ENCODE results near the gene PLAC9. TPM values are rescaled to one million over a fixed set of nuclear protein-coding genes. Genes with fewer than 3 reads are reported as not detected.

Gene PLAC9
- total RNA-seq, 3 donors from 2014 or later = 7.5 to 66.2 (median 13.4) TPM

DNA sequence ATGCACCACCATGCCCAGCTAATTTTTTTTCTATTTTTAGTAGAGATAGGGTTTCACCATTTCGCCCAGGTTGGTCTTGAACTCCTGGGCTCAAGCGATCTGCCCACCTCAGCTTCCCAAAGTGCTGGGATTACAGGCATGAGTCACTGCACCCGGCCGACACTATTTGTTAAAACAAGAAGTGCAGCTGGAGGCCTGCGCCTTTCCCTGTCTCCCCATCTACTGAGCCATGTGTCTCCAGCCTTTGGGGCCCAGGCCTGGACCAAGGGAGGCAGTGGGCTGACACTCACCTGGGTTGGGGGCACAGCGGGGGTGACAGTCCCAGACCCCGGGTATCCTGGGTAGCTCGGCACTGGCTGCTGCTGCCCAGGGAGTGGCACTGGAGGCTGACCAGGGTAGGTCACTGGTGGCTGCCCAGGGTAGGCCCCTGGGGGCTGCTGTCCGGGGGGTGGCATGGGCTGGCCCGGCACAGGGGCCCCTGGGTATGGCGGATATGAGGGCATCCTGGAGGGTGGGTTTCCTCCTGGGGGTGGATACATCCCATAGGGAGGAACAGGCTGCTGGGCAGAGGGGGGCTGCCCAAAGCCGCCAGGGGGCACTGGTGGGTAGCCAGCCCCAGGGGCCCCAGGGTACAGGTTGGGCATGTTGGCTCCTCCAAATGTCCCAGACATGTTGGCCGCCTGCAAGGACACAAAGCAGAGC lies 36.3 kb downstream of the PLAC9 start:
- peak overlapping the region; percentile 33 to 89 for H3K27ac ChIP-seq
- no peaks in the 10 kb centered on the region for H3K36me3 ChIP-seq
- no peak for DNase-seq (ENCODE audit: low spot score in 2 of 2)
- intact Hi-C loops (cut with DNase I; ENCODE audit: low total_unique reads) = no loop called here
- no peaks in the 10 kb centered on the region for H3K27me3 ChIP-seq
- no peak for TF ChIP-seq POLR2AphosphoS5 (IDR thresholded peaks at IDR 0.05)
- TF ChIP-seq POLR2A (IDR thresholded peaks at IDR 0.05) = no peak
- TF ChIP-seq, protein P1, sequence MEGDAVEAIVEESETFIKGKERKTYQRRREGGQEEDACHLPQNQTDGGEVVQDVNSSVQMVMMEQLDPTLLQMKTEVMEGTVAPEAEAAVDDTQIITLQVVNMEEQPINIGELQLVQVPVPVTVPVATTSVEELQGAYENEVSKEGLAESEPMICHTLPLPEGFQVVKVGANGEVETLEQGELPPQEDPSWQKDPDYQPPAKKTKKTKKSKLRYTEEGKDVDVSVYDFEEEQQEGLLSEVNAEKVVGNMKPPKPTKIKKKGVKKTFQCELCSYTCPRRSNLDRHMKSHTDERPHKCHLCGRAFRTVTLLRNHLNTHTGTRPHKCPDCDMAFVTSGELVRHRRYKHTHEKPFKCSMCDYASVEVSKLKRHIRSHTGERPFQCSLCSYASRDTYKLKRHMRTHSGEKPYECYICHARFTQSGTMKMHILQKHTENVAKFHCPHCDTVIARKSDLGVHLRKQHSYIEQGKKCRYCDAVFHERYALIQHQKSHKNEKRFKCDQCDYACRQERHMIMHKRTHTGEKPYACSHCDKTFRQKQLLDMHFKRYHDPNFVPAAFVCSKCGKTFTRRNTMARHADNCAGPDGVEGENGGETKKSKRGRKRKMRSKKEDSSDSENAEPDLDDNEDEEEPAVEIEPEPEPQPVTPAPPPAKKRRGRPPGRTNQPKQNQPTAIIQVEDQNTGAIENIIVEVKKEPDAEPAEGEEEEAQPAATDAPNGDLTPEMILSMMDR (IDR thresholded peaks at IDR 0.05) = no peak
- H3K4me3 ChIP-seq = no peak overlapping the region
- H3K9me3 ChIP-seq = no peaks in the 10 kb centered on the region
- peaks cover 0 to 7% of the 10 kb centered on the region in 2 donors for H3K4me1 ChIP-seq

DNA sequence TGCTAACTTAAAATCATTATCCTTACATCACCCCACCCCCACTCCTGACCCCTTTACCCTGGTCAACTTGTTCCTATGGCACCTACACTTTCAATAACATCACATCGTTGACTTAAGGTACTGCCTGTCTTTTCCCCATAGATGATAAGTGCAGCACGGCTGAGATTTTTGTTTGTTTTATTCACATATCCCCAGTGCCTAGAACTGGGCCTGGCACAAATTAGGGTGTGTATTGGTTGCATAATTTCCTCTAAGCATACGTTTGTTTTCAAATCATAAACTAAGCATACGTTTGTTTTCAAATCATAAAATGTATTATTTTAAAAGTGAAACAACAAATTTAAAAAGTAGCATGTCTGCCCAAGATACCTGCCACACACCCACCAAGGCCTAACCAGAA lies 37.5 kb downstream of the PLAC9 start:
- Histone ChIP-seq H3K27ac (no peak overlapping the region), H3K27me3 (no peaks in the 10 kb centered on the region), H3K9me3 (no peaks in the 10 kb centered on the region), H3K36me3 (no peaks in the 10 kb centered on the region), H3K4me3 (no peak overlapping the region), H3K4me1 (no peaks in the 10 kb centered on the region)
- TF ChIP-seq, protein P1 (IDR thresholded peaks at IDR 0.05) = no peak
- no peak for TF ChIP-seq POLR2A (IDR thresholded peaks at IDR 0.05)
- TF ChIP-seq POLR2AphosphoS5 (IDR thresholded peaks at IDR 0.05) = no peak
- no peak for DNase-seq (ENCODE audit: low spot score in 2 of 2)
- intact Hi-C loops (cut with DNase I; ENCODE audit: low total_unique reads) = no loop called here

DNA sequence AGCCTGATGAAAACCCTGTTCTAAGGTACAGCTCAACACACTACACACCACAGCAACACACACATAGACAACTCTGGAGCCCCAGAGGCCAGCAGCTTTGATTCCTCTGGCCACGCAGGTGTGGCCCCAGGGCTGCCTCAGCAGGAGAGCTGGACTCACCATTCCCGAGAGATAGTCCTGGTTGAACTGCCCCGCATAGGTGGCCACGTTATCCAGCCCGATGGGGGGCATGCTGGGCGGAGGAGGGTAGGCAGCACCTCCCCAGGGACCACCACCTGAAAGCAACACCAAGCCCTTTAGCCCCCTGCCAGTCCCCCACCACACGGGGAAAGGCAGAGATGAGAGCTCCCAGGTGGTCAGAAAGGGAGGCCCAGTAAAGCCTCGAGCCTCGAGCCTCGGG lies 38.1 kb downstream of the PLAC9 start:
- no peaks in the 10 kb centered on the region for H3K36me3 ChIP-seq

DNA sequence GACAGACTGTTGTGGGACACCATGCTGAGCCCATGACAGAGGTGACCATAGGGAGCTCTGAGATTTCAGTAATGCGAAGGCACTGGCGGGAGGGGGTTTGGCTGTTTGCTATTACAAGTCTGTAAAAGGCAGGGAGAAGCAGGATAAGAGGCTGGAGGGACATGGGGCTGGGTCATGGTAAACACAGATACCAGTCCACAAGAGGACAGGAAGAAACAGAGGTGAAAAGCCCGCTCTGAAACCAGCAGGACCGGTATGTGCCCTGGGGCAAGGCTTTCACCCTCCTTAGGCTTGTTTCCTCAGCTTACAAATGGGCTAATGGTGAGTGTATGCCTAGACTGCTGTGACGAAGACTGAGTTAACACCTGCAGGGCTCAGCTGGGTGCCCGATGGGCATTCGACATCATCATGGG lies 38.7 kb downstream of the PLAC9 start:
- no peaks in the 10 kb centered on the region for H3K9me3 ChIP-seq
- H3K27ac ChIP-seq = peak overlapping the region; percentile 58 to 74
- H3K27me3 ChIP-seq = no peaks in the 10 kb centered on the region
- TF ChIP-seq POLR2A (IDR thresholded peaks at IDR 0.05) = no peak
- TF ChIP-seq, protein P1 (IDR thresholded peaks at IDR 0.05) = no peak
- no peak for TF ChIP-seq POLR2AphosphoS5 (IDR thresholded peaks at IDR 0.05)
- intact Hi-C loops (cut with DNase I; ENCODE audit: low total_unique reads) = no loop called here
- no peaks in the 10 kb centered on the region for H3K4me1 ChIP-seq
- H3K4me3 ChIP-seq = no peak overlapping the region
- no peaks in the 10 kb centered on the region for H3K36me3 ChIP-seq
- DNase-seq (ENCODE audit: low spot score in 2 of 2) = peak in 1 of 2 donors; percentile 41

More for the DNA sequence above, 38.1 kb downstream of the PLAC9 start:
- Histone ChIP-seq H3K4me3 (no peak overlapping the region), H3K4me1 (no peaks in the 10 kb centered on the region), H3K27ac (peak overlapping the region; percentile 58 to 74), H3K9me3 (no peaks in the 10 kb centered on the region), H3K27me3 (no peaks in the 10 kb centered on the region)
- intact Hi-C loops (cut with DNase I; ENCODE audit: low total_unique reads) = no loop called here
- TF ChIP-seq POLR2A (IDR thresholded peaks at IDR 0.05) (no peak), POLR2AphosphoS5 (IDR thresholded peaks at IDR 0.05) (no peak)
- TF ChIP-seq, protein P1 (IDR thresholded peaks at IDR 0.05) = no peak
- no peak for DNase-seq (ENCODE audit: low spot score in 2 of 2)

DNA sequence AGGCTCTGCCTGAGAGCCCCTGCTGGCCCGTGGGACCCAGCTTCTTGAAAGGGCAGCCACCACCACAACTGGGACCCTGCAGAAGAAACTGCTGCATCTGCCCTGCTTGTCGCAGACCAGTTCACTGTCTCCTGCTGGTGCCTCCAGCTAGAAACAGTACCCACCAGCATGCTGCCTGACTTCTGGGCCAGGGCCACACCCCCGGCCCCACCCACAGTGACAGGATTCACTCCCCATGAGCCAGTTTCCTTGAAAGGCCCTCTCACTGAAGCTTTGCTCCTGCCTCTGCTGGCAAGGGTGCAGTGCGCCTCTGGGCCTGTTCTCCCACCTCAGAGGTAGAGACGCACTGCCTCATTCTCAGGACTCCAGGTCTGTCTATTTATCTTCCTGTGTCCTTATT lies 40.4 kb downstream of the PLAC9 start:
- intact Hi-C loops (cut with DNase I; ENCODE audit: low total_unique reads) = no loop called here
- H3K4me3 ChIP-seq = no peak overlapping the region
- no peaks in the 10 kb centered on the region for H3K4me1 ChIP-seq
- H3K27me3 ChIP-seq = no peaks in the 10 kb centered on the region
- H3K9me3 ChIP-seq = no peaks in the 10 kb centered on the region
- no peaks in the 10 kb centered on the region for H3K36me3 ChIP-seq
- DNase-seq (ENCODE audit: low spot score in 2 of 2) = no peak
- H3K27ac ChIP-seq = peak overlapping the region in 1 of 2 donors; percentile 0
- TF ChIP-seq, protein P1 (IDR thresholded peaks at IDR 0.05) = no peak
- TF ChIP-seq POLR2AphosphoS5 (IDR thresholded peaks at IDR 0.05) = no peak
- no peak for TF ChIP-seq POLR2A (IDR thresholded peaks at IDR 0.05)

All from breast epithelium (tissue), 4 donors.